GM19025 (cell line): Measurements from ENCODE around the gene SELENOF.

Experiments
- ATAC-seq: cut with Tn5 transposase; IDR thresholded peaks from one replicate; pipeline ENCODE4 v1.9.1; 2021; ENCODE audit warnings: mild to moderate bottlenecking, low read depth, moderate library complexity; ENCODE audit not compliant: unreplicated experiment

Gene SELENOF

DNA sequence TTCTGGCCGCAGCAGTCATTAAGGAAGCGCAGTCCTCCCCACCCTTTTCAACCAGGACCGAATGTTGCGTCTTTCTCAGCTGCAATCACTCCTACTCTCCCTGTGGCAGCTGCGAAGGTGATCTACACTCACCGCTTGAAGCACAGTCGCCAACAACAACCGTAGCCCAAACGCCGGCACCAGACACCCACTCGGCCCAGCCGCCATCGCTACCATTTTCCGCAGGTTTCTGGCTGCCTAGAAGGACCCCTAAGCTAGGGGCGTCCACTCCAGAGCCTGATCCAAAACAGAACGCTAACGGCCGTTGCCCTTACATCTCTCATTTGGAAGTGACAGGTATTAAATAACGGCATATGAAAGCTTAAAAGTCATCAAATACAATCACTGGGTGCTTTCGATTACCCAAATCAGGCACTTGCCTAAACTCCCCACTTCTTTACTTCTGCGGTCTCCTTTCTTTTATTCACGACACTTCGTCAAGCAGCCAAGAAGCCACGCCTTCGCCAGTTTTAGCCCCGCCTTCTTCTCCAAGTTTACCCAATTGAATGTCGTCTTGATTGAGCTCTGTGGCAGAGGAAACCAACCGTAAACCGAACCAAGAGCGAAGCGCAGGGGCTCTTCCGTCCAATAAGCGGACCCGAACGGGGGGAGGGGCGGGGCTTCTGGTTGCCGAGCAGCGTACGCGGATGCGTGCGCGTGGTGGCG lies at the start of gene SELENOF:
TSS of gene SELENOF (minus strand) at position 231 of the 705 bp plus-strand sequence. CDS start at position 216, 15 bp downstream.
- ATAC-seq = peak; percentile 81

DNA sequence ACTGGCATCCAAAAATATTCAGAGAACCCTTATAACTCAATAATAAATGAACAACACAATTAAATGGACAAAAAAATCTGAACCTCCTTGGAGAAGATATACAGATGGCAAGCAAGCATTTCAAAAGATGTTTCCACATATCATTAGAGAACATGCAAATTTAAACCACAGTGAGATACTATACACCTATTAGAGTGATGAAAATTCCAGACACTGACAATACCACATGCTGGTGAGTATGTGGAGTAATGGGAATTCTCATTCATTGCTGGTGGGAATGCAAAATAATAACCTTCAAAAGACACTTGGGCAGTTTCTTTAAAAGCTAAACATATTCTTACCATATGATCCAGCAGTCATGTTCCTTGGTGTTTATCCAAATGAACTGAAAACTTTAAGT lies 46.6 kb upstream of the SELENOF start:
- ATAC-seq = no peak

DNA sequence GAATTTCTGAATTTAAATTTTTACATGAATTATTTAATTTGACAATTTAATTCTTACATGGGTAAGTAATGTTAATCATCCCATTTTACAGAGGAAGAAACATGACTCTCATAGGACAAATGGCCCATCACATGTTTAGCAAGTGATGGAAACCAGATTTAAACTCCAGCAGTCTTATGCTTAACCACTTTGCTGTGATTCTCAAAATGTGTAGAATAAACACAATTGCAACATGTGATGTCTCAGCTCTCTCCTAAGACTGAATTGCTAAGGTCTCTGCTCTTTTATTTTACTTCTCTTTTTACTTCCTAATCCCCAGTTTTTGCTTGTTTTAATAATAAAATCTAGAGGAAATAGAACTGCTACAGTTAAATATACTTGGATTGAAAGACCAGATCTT lies 43.3 kb upstream of the SELENOF start:
- no peak for ATAC-seq

DNA sequence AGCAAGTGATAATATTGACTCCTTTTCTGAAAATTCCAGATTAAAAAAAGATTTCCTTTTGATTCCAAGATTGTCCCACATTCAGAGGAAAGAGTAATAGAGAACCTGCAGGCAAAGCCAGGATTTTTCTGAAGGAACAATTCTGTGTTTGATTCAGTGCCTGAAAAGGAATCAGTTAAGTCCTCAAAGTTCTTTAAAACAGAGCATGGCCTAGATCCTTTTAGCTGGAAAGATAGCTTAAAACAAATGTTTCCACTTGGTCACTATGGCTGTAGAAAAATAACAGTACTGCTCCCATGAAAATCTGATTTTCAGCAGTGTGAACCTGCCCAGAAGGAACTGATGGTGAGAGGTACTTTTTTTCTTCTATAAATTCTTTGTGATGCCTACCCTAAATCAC lies 42.3 kb upstream of the SELENOF start:
- ATAC-seq = no peak

DNA sequence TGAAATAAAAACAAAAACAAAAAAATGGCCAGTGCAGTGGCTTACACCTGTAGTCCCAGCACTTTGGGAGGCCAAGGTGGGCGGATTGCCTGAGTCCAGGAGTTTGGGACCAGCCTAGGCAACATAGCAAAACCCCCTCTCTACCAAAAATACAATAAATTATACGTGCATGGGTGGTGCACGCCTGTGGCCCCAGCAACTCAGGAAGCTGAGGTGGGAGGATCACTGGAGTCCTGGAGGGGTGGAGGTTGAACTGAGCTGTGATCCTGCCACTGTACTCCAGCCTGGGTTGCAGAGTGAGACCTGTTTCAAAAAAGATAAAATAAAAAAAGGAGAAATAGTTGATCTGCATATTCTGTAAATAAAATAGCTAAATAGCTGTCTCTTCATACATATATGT lies 41.8 kb upstream of the SELENOF start:
- ATAC-seq = no peak

DNA sequence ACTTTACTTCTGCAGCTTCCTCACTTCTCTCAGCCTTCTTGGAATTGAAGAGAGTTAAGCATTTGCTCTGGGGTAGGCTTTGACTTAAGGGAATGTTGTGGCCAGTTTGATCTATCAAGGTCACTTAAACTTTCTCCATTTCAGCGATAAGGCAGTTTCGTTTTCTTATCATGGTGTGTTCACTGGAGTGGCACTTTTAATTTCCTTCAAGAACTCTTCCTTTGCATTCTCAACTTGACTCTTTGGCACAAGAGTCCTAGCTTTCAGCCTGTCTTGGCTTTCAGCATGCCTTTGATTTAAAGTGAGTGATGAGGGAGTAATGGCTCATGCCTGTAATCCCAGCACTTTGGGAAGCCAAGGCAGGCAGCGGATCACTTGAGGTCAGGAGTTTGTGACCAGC lies 39.2 kb upstream of the SELENOF start:
- no peak for ATAC-seq

DNA sequence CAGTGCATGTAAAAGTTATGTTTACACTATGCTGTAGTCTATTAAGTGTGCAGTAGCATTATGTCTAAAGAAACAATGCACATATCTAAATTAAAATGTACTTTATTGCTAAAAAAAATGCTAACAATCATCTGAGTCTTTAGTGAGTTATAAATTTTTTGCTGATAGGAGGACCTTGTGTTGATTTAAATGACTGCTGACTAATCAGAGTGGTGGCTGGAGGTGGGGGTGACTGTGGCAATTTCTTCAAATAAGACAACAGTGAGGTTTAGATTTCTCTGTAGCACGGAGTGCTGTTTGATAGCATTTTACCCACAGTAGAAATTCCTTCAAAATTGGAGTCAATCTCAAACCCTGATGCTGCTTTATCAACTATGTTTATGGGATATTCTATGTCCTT lies 37.5 kb upstream of the SELENOF start:
- no peak for ATAC-seq

DNA sequence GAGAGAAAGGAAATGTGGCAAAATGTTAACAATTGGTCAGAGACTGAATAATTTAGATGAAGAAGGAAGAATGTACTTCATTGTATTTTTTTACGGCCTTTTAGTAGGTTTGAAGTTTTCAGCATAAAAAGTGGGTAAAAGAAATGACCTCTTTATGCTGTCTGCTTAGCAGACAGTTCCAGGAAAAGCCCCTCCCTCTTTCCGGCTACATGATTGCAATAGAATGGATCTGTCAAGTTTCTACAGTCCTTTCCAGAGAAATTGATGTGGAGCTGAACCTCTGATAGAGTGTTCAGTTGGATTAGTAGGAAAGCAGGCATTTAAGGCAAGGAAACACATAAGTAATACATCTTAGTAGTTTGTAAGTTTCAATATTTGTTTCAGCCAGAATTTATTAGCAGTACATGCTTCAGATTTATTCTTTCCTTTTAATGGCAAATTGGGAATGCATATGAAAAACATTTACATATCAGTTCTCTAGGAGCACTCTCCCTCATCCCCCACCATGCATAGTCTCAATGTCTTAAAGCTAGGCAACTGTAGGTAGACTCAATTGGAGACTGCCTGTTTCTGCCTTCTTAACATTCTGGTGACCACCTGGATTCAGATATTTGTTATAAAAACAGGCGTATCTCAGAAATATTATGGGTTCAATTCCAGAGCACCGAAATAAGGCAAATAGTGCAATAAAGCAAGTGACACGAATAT lies 36.9 kb upstream of the SELENOF start:
- no peak for ATAC-seq

DNA sequence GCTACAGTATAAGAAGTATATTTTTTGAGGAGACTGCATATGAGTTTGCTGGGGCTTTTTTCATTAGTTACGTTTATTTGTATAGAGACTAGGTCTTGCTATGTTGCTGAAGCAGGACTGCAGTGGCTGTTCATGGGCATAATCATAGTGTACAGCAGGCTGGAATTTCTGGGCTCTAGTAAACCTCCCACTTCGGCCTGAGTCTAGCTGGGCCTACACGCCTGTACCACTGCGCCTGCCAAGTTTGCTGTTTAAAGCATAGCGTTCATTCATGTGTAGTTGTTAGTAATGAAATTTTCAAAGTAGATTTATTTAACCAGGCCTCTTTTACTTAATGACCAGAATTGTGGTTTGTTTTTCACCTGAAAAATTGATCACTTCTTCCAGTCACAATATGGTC lies 34.3 kb upstream of the SELENOF start:
- no peak for ATAC-seq

DNA sequence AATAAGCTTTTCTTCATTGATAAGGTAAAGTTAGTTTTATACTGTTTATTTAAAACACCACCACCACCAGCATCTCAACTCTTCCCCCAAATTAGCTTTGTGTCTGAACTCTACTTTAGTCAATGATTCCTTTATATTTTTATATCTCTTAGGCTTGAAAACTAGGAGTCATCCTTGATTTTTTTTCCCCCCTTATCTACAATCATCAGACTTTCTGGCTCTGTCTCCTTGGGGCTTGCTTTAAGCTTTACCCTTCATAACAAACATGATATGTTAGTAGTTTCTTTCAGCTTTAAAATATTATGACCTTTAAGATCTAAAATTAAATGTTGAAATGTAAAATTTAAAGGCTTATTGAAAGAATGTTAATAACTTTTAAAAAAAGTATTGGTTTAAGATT lies 28.8 kb upstream of the SELENOF start:
- ATAC-seq = no peak

DNA sequence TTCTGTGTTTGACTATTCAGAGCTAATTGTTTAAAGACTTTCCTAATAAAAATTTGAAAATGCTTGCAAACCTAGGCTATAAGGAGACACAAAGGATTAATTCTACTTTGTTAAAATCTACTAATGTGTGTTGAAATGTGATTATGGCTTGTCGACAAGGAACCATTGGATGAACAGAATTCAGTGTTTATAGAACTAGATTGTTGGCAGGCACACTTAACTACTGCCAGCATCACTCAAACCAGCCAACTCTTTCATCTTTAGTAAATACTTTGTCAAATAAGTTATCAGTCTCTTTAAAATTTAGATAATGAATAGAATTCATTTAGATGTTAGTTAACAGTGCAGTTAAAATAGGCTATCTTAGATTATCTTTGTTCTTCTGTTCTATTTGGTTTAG lies 28.1 kb upstream of the SELENOF start:
- no peak for ATAC-seq

DNA sequence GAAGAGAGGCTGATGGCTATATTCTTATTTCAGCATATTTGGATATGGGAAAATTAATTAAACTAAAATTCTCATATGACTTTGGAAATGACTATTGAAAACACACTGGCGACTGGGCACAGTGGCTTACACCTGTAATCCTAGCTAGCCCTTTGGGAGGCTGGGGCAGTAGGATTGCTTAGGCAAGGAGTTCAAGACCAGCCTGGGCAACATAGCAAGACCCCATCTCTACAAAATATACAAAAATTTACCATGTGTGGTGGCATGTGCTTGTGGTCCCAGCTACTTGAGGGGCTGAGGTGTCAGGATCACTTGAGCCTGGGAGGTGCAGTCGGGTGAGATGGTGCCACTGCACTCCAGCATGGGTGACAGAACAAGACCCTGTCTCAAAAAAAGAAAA lies 26.7 kb upstream of the SELENOF start:
- ATAC-seq = no peak

DNA sequence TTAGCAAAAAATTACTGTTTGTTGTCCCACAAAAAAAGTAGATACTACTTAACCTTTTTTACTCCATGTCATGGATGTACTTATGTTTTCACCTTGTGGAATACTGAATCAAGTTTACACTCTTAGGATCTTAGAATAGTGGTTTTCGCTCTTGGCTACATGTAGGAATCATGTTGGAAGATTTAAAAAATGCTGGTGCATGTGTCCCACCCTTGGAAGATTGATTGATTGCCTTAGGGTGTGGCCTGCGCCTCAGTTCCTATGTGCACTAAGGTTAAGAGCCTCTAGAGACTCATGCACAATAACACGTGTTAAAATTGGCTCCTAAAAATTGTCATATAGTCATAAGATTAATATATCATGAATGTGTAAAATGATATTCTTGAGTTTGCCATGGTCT lies 25.5 kb upstream of the SELENOF start:
- no peak for ATAC-seq

DNA sequence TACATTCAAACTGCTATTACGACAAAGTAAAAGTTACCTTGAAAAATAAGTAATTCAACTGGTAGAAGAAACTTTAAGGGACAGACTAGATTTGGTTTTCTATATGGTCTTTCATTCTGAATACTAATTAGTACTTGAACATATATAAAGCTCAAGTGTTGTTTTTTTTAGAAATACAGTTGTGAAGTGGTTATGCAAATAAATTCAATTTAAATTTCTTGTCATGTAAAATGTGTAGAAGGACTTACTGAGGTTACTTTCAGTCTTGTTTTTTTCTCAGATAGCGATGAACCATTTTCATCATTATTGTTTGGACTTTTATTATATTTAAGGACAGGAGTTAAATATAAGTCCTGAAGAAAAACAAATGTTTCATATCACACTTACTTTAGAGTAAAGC lies 24.9 kb upstream of the SELENOF start:
- ATAC-seq = no peak

DNA sequence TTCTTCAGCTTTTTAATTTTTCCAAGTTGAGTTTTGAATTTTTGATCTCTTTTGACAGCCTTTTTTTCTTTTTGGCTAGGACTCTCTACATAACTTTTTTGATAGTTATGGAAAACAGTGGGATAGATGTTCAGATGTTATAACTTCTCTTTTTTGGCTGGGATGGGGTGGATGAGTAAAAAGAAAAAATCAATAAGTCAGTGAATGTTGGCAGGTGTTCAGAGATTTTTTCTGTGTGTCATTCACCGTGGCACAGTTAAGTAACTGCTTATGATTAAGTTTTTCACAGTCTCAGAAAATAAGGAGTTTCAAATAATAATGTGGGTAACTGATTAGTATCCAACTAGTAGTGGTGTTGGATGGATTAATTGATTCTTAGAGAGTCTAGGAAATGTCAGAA lies 24.5 kb upstream of the SELENOF start:
- ATAC-seq = no peak

DNA sequence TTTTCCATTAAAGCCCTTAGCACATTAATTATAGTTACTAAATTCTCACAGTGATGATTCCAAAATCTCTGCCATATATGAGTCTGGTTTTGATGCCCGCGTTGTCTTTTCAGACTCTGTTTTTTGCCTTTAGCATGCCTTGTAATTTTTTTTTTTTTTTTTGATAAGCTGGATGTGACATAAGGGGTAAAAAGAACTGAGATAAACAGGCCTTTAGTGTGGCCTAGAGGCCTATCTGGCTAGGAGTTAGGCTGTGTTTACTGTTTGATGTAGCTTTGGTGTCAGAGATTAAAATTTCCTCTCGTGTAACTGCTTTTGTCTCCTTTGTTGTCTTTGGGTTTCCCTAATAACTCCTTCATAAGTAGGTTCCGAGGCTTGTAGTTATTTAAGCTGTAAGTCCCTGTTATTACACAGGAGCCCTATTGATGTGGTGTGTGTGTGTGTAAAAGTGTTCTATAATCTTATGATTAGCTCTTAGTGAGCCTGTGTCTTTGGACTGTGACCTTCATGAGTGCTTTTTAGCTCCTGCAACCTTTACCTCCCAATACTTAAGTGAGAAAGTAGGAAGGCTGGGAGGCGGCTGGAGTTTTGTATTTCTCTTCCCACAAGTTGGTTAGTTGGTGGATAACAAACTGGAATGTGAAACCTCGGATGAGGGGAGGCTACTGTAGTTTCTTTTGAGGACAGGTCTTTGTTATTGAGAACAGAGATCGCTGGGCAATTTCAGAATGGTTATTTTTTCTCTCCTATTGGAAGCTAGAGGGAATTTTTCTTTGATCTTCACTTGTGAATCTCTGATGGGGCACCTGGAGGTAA lies 19.8 kb upstream of the SELENOF start:
- ATAC-seq = no peak

DNA sequence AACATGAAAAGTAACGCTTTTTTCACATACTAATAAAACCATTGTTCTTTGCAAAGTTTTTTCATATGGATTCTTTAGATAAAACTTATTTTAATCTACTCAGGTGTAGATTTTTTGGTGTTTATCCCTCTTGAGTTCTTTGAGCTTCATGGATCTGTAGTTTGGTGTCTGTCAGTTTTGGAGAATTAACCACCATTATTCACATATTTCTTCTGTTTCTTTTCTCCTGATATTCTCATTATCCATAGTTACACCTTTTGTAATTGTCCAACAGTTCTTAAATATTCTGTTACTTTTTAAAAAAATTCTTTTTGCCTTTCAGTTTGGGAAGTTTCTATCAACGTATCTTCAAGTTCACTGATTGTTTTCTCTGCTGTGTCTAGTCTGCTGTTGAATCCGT lies 19.1 kb upstream of the SELENOF start:
- no peak for ATAC-seq

DNA sequence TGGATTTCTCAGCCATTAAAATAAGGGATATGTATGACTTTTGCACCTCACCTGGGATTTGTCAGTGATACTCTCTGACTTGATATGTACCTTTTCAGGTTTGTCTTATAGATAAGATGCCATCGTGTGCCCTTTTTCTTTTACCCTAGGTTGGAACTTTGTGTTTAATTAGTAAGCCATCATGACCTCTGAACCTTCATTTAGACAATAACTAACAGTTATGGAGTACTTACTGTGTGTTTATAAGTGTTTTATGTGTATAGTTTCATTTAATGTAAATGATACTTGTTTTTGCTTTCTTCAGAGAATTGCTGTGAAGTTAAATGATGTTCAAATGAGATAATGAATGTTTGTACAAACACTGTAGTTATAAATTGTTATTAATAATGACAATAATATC lies 14.9 kb upstream of the SELENOF start:
- no peak for ATAC-seq

DNA sequence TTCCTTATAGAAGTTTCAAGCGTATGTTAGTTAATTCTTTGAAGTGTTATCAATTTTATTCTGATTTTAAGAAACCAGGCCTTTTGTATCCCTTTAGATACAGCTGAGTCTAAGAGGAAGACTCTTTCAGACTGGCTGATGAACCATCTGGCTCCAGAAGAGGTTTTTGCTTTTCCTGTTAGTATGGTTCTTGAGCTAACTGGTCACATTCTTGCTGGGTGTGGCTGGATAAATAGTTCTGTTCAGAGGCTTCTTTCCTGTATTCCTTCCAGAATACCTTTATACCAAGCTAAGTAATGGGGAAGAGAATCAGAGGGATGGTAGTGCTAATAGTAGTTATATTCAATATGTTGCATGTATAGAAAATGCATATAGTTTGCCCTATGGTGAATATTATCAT lies 13.0 kb upstream of the SELENOF start:
- no peak for ATAC-seq

DNA sequence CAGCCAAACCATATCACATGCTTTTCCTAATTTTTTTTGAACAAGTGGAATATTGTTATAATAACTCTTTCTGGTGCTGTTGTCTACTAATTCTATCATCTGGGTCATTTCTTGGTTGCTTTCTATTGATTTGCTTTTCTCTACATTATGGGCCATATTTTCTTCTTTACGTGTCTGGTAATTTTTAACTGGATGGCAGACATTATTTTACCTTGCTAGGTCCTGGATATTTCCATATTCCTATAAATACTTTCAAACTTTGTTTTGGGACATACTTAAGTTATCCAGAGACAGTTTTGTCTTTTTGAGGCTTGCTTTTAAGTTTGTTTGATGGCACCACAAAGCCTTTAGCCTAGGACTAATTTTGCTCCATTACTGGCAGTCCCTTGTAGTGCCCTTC lies 11.8 kb upstream of the SELENOF start:
- no peak for ATAC-seq

DNA sequence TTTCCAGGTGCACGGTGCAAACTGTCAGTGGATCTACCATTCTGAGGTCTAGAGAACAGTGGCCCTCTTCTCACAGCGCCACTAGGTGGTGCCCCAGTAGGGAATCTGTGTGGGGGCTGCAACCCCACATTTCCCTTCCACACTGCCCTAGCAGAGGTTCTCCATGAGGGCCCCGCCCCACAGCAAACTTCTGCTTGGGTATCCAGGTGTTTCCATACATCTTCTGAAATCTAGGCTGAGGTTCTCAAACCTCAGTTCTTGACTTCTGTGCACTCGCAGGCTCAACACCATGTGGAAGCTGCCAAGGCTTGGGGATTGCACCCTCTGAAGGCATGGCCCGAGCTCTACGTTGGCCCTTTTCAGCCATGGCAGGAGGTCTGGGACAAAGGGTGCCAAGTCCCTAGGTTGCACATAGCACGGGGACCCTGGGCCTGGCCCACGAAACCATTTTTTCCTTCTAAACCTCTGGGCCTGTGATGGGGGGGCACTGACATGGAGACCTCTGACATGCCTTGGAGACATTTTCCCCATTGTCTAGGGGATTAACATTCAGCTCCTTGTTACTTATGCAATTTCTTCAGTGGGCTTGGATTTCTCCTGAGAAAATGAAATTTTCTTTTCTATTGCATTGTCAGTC lies 10.5 kb upstream of the SELENOF start:
- ATAC-seq = no peak
